Stimulated activated CD4-positive, alpha-beta T cell treated with anti-CD3 and anti-CD28 coated beads, Interleukin-12 subunit alpha, Interleukin-12 subunit beta, amount 100 ng/mL, for 24 hours (primary cell): ENCODE results near the gene DPF3.

Source experiments
- DNase-seq, 2 experiments: peaks; one replicate each; pipeline ENCODE4 v3.0.0-alpha.2; 2020; ENCODE audit warnings: low read depth in 2 of 2

The DPF3 gene

GRCh38 chr14:72839753-72840607, 53.9 kb downstream of the DPF3 start:
- no peak for DNase-seq

GRCh38 chr14:72839351-72839750, 54.5 kb downstream of the DPF3 start:
- DNase-seq = no peak

- DNase-seq = no peak
Measured at GRCh38 chr14:72836085-72836484, 57.8 kb downstream of the DPF3 start.

GRCh38 chr14:72833174-72833573, 60.7 kb downstream of the DPF3 start:
- no peak for DNase-seq

- no peak for DNase-seq
Measured at GRCh38 chr14:72830786-72831594, 62.9 kb downstream of the DPF3 start.

GRCh38 chr14:72830356-72830755, 63.5 kb downstream of the DPF3 start:
- DNase-seq = no peak

GRCh38 chr14:72828604-72829003, 65.3 kb downstream of the DPF3 start:
- no peak for DNase-seq

GRCh38 chr14:72826039-72826438, 67.9 kb downstream of the DPF3 start:
- no peak for DNase-seq

GRCh38 chr14:72825486-72825885, 68.4 kb downstream of the DPF3 start:
- DNase-seq = no peak

GRCh38 chr14:72824051-72824450, 69.8 kb downstream of the DPF3 start:
- no peak for DNase-seq

- DNase-seq = no peak
Measured at GRCh38 chr14:72822946-72823611, 70.8 kb downstream of the DPF3 start.

GRCh38 chr14:72818998-72819397, 74.9 kb downstream of the DPF3 start:
- no peak for DNase-seq

GRCh38 chr14:72816287-72816686, 77.6 kb downstream of the DPF3 start:
- no peak for DNase-seq

GRCh38 chr14:72815430-72815829, 78.5 kb downstream of the DPF3 start:
- no peak for DNase-seq

GRCh38 chr14:72812292-72812851, 81.5 kb downstream of the DPF3 start:
- no peak for DNase-seq

- DNase-seq = peak; percentile 21 to 36
Measured at GRCh38 chr14:72810201-72810600, 83.7 kb downstream of the DPF3 start.

GRCh38 chr14:72809063-72809462, 84.8 kb downstream of the DPF3 start:
- DNase-seq = no peak

GRCh38 chr14:72808564-72808963, 85.3 kb downstream of the DPF3 start:
- DNase-seq = no peak

GRCh38 chr14:72802588-72802946, 91.3 kb downstream of the DPF3 start:
- no peak for DNase-seq

GRCh38 chr14:72801836-72802587, 91.9 kb downstream of the DPF3 start:
- no peak for DNase-seq

- no peak for DNase-seq
Measured at GRCh38 chr14:72801381-72801812, 92.5 kb downstream of the DPF3 start.
